ENCODE results near the gene OAT.

The OAT gene

DNA sequence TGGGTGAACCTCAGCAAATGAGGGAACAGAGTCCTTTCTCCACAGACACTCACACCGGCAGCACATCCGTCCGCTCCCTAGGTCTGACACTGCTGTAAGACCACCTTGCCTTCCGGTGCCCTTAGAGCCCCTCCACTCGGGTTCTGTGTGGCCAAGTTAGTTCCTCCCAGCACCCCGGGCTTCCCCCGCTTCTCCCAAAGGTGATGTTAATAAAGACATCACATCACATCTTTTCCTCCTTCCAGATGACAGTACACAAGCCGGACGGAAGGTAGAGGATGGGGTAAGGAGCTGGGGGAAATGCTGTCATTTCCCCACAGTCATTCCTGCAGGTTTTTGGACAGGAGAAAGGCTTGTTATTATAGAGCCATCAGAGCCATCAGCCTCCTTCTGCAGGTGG, 42.3 kb downstream of the OAT start:
- DNase-seq: no peak

DNA sequence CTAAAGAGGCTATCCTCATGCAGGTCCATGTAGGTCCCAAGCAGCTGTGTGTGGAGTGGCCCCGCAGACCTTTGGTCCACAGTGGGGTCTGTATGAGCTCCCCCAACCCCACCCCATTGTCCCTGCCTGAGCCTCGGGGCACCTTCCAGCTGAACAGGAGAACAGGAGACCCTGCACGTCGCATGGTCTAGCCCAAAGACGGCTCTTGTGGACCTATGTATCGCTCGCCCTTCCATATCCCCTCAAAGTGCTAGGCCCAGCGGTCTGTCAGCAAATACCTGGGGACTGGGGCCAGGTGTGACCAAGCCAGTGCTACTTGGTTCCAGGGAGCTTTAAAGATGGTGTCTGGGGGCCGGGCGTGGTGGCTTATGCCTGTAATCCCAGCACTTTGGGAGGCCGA, 43.0 kb downstream of the OAT start:
- no peak for DNase-seq

DNA sequence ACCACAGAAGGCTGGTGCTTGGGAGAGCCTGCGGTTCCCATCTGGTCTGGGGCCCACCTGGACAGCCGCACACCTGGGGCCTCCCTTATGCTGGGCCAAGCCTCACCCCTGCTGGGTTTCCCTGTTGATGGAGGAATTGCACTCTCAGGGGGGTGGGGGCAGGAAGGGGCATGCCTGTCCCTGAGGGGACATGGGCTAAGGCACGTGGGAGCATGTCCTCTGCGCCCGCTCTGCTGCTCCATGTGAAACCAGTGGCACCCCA, 43.4 kb downstream of the OAT start:
- DNase-seq: no peak

DNA sequence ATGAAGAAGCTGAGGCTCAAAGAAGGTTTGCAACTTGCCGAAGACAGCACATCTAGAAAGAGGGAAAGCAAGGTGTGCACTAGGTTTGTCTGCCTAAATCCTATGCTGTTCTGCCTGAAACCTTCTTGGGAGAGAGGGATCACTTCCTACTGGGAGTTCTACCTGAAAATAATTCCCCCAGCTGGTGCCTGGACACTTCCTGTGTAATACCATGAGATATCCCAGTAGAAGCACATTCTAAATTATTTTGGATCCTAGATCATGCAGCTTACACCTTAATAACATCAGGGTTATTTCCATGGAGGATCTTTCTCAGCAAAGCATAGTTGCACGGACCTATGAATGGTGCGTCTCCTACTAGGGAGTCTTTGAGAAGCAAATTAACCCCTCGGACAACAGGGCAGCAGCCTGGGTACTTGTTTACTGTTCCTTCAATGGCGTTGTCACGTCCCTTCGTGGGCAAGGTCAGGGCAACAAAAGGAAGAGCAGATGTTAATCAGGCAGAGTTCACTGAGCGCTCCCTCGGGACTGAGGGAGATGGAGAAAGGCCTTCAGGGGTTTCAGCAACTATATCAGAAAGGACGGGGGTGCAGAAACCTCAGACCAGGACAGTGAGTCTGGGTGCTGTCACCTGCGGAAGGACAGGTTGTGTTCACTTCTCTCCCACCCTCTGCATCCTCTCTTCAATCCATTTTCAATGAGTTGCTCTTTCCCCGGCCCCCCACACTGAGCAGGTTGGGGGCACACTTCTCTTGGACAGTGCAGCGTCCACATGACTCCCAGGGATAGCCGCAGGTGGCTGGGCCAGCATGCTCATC, 44.0 kb downstream of the OAT start:
- no peak for DNase-seq

DNA sequence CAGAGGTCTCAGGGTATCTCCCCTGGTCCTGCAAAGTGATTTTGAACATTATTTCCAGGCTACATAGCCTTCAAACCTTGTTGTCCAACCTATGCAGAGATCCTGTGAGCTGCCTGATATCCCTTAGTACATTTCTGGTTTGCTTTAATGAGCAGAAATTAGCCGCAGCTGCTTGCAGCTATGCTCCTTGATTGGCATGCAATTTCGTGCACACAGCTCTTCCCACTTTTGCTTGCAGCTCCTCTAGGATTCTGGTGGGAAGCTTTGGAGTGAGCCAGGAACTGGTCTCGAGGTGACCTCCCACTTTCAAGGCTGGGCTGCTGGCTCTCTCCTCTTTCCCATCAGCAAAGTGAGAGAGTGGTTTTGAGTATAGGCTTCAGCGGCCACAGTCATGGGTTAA, 45.8 kb downstream of the OAT start:
- DNase-seq: no peak

DNA sequence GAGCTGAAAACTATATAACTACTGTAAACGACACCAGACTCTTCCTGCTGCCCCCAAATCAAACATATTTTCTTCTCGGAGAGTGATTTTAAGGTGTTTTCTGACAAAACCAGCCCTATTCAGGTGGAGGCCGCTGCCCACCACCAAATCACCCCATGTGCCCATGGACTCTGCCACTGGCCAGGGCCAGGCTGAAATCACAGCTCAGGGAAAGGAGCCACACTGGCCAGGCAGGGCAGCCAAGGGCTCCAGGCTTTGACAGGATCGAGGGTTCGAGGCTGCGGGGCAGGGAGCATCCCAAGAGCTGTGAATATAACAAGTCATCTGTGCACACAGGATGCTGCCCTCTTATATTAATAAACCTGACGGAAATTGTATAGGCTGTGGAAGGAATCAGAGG, 48.3 kb downstream of the OAT start:
- DNase-seq: no peak

DNA sequence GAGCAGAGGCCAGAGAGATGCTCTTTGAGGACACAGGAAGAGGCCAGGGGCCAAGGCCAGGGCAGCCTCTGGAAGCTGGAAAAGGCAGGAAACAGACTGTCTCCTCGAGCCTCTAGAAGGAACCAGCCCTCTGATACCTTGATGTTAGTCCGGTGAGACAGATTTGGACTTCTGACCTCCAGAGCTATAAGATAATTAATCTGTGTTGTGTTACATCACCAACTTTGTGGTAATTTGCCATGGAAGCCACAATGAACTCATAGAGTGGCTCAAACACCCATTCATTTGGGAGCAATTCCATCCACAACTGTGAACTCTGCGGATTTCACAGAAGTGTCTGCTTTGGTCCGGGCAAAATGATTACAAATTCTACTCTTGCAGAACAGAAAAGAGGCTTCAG, 48.7 kb downstream of the OAT start:
- DNase-seq: no peak

DNA sequence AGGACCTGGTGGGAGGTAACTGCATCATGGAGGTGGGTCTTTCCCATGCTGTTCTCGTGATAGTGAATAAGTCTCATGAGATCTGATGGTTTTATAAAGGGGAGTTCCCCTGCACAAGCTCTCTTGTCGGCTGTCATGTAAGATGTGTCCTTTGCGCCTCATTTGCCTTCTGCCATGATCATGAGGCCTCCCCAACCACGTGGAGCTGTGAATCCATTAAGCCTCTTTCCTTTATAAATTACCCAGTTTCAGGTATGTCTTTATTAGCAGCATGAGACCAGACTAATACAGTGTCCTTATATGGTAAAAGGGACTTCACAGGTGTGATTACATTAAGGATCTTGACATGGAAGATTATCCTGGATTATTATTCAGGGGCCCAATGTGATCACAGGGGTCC, 49.2 kb downstream of the OAT start:
- peak in 1 of 2 donors; percentile 47 for DNase-seq

DNA sequence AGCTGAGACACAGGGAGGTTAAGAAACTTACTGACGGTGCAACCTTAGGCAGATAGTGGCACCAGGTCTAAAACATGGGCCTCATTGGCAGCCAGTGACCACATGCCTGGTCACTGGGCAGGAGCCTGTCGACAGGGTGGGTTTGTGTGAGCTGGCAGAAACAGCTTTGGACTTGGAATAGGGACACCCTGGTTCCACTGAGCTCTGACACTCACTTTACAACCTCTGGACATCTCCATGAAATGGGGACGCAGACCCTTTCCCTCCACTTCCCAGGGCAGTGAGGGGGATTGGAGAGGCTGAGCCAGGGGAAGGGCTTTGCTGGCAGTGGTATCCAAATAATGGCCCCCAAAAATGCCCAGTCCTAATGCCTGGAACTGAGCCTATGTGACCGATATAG, 49.7 kb downstream of the OAT start:
- DNase-seq: no peak

DNA sequence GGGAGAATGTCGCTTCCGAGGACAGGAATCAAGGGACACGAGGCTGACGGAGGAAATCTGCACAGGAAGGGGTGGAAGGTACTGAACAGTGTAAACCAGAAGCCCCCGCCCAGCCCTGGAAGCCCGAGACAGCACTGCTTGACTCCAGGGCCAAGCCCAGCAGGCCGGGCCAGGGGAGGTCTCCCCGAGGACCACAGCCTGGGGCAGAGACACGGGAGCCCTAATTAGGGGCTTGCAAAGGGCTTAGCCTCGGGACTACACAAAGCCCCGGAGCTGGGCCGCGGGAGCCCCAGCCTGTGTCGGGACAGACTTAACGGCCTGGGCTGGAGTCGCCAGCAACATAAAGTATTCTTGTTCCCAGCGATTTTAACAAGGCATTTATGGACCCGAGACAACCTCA, 50.8 kb downstream of the OAT start:
- no peak for DNase-seq

DNA sequence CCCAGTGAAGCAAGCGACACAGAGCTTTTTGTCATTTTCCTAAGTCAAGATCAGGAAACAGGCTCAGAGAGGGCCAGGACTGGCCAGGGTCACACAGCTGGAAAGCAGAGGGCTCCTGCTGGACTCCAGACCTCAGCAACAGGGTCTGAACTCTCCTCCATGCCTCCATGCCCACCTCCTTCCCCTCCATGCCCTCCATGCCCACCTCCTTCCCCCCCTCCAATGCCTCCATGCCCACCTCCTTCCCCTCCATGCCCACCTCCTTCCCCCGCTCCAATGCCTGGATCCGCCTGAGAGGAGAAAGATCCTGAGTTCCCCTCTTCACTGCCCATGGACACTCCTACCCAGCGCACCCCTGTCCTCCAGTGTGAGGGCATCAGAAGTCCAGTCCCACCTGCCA, 51.3 kb downstream of the OAT start:
- no peak for DNase-seq

DNA sequence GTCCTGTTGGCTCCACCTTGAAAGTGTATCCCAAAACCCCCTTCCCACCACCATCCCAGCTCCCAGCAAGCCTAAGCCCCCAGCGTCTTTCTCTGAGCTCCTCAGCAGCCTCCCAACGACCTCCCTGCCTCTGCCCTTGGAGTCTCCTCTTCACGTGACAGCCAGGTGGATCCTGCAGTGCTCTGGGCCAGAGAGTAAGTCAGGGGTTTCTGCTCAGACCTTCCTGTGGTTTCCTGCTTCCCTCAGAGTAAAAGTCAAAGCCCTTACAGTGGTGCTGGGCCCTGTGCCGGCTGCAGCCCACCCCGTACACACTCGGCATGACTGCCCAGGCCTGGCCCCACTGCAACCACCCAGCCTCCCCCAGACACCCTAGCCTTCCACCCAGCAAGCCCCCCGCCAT, 51.9 kb downstream of the OAT start:
- DNase-seq: no peak

DNA sequence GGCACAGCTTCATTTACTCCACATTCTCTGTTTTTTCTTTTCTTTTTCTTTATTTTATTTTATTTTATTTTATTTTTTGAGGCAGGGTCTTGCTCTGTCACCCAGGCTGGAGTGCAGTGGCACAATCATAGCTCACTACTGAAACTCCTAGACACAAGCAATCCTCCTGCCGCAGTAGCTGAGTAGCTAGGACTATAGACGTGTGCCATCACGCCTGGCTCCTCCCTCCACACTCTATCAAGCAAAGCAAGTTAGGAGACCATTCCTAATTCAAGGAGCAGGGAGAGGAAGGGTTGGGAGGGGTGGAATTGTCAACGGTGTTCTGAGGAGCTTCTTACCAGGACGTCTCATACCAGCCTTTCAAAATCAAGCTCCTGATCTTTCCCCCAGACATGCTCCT, 52.4 kb downstream of the OAT start:
- DNase-seq: no peak

DNA sequence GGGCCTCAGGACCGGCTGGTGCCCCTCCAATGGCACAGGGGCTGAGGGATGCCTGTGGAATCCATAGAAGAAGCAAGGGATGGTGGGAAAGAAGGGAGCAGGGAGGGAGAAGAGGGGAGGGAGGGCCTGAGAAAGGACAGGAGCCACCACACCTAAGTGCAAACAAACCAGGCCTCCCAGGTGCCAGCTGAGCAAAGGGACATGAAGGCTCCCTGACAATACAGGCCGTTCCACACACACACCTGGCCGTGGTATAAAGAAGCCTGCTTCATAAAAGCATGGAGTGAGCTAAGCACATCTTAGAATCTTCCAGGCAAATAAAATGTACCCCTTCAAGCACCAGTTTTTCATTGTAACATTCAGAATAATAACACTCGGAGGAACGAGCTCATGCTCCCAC, 54.0 kb downstream of the OAT start:
- DNase-seq: no peak

DNA sequence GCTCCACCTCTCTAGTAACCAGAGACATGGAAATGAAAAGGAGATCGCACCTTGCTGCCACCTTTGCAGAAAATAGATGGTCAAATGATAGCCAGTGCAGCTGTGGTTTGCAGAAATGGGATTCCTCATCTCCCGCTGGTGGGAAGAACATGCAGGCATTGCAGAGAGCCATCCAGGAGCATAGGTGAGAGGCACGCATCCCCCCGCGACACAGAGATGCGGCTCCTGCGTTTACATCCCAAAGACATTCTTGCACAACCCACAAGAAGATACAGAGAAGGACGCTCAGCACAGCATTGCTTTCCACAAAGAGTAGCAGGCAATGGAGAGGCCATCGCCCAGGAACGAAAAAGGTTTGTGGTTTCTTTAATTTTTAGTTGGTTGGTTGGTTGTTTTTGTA, 56.2 kb downstream of the OAT start:
- DNase-seq: no peak

DNA sequence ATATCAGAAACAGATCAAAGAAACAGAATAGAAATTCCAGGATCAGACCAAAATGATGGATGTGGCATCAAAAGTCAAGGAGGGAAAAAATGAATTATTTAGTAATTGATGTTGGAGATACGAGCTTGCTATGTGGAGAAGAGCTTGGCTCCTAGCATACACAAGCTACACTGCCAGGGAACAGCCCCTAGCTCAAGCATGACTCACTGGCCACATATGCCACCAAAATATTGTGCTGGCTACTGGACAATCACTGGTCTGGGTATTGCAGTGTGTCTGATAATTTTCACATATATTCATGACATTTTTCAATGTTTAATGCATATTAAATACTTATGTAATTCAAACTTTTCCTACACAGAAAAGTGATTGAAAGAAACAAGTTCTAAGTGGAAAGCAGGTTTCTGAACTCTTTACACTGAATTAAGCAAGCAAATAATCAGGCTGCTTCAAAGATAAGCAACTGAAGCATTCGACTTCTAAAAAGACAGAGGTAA, 59.3 kb downstream of the OAT start:
- DNase-seq: no peak

DNA sequence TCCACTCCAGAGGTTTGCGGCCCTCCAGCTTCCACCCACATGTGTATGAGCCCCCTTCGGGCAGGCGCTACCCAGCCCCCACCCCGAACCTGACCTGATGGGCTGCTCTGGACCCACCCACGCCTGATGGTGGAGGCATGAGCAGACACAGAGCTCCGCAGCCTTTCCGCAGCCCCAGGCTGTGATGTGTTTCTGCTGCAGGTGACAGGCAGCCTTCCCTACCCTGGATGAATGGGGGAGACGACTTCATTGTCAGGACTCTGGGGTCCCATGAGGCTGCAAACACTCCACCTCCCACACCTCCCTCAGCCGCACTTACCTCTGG, 61.2 kb downstream of the OAT start:
- DNase-seq: no peak

DNA sequence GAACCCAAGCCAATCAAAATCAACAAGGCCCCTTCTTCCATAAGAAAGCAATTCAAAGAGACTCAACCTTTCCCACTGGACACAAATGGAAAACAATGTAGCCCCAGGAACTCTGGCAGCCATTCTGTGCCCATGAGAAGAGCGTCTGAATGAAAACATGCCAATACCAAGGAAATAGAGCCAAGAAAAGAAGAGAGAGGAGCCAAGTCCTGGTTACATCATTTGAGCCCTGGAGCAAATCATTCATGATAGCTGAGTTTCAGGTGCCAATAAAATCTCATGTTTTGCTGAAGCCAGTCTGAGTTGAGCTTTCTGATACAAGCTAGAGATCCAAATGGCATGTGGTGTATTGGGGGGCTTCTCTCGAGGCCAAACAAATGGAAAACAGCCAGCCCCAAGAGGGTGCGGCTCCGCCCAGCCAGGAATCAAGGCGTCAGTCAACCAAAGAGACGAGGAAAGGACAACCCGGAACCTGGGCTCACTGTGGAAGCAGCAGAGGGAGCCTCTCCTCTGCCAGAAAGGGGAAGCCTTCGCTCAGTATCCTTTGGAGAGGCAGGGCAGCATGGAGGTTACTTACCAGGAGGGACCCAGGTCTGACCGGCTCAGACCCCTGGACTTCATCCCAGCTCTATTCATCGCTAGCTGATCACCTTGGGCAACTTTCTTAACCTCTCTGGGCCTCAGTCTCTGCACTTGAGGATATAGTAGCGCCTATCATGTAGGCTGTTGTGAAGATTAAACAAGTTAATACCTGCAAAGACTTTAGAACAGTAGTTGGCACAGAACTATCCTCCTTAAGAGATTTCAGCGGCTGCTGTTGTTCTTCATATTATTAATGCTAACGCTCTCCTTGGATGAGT, 61.8 kb downstream of the OAT start:
- DNase-seq: no peak

DNA sequence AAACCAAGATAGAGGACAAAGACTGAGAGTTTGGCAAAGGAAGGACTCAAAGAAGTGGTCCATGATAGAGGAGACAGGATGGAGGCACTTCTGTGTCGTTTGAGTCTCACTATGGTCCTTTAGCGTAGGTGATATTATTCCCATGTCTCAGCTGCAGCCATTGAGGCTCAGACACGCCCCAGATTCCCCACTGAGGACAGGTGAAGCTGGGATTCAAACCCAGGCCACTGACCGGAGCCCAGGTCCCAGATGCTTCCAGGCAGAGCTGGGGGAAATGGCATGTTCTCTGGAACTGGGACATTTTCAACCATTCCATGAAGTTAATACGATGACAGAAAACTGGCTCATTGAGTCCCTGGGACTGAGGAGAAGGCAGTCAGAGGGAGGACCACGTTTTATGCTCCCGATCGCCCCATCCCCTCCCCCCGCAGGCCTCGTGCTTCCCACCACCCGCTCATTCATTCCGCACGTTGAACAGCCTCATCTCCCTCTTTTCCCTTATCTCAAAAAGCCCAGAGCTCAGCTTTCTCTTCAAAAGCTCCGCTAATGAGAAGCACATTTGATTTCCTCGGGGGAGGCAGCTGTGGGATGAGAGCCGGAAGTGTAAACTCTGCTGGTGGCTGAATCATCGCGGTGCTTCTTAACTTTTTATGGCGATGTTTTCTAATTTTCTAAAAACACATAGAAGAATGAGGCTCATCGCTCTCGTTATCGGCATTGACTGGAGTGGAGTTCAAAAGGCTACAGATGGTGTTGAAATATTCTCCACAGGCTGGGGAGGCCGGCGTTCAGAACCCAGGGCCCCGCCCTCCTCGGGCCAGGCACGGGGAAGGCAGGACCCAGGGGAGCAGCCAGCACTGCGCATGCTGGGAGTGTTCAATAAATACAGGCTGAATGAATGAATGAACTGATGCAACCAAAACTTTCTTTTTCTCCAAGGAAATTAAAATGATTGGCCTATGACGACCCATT, 64.0 kb downstream of the OAT start:
- DNase-seq: peak; percentile 49

DNA sequence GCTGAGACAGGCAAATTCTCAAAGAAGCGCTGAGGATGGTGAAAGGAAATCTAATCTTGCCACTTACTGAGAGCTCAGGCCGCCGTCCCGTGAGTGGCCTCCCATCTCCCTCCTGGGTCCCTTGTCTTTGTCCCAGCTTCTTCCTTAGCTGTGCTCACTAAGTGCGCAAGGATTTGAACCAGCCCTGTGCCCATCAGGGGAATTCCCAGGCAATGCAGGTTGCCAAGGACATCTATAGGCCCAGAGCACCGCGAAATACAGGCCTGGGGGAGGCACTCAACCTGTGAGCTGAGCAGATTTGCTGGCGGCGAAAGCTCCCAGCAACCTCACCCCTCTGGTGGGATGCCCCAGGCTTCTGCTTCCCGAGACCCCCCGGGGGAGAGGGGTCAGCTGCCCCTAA, 64.8 kb downstream of the OAT start:
- no peak for DNase-seq

DNA sequence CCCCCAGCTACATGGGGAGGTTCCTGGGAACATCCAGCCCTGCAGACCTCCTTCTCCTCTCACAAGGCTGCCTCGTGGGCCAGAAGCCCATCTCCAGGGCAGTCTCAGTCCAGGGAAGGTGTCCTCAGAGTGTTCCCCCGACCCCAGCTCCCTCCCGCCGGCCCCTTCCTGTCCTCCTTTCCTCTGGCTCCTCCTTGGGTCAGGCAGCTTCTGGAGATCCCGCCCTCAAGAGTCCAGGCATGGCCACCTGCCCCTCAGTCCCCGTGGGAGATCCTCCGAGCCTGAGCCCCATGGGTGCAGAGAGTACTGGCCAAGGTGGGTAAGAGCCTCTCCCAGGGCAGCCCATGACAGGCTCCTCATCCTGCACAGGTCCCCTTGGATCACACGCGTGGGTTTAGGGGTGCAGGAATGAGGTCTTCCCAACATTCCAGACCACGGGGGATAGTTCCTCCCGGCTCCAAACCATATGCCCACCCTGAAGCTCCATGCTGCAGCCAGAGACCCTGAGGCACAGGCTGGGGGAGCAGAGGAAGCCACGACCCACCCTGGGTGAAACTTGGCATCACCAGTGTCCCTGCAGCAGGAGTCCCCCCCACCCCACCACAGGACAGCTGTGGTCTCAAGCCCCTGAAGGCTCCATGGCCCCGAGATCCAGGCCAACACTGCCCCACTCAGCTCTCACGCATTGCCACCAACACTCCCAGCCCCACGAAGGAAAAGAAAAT, 65.5 kb downstream of the OAT start:
- no peak for DNase-seq

DNA sequence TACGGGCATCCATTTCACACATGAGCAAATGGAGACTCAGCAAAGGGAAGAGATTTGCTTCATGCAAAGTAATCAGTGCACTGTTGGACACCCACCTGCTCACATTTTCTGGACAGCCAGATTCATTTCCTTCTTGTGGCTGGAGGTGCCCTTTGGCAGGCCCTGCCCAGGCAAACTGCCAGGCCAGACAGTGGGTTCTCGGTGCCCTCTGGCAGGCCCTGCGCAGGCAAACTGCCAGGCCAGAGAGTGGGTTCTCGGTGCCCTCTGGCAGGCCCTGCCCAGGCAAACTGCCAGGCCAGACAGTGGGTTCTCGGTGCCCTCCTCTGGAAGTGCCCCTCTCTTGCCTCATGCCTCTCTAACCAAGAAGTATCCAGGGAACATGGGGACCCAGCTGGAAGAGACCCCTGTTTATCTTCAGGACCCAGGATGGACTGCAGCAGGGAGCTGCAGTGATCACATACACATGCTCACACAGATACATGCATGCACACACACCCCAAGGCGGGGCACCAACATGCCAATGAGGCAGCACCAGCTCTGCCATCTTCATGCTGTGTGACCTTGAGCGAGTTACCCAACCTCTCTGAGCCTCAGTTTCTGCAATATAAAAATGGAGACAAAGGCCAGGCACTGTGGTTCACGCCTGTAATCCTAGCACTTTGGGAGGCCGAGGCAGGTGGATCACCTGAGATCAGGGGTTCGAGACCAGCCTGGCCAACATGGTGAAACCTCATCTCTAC, 67.1 kb downstream of the OAT start:
- no peak for DNase-seq

All from inflammatory macrophage treated with lipopolysaccharide for 1 hour (primary cell).